CD8-positive, alpha-beta memory T cell (primary cell): Measurements from ENCODE around the gene CNTROB. TPM values are rescaled to one million over a fixed set of nuclear protein-coding genes. Genes with fewer than 3 reads are reported as not detected.
A peak's percentile ranks its signal among the peaks of the same experiment; 100 is the strongest.

Experiments used
- CTCF ChIA-PET: fragments of 350-600 bp; sonication (Branson Sonifier 250); formaldehyde crosslinking; loops from one replicate; lab custom pipeline; 2021; ENCODE audit warnings: antibody characterized with exemption; lab: Charles Lee
- POLR2A ChIA-PET: fragments of 350-600 bp; sonication (Branson Sonifier 250); formaldehyde crosslinking; loops from one replicate; lab custom pipeline; 2021; ENCODE audit warnings: antibody characterized with exemption; lab: Charles Lee
- DNase-seq, 5 donors: peaks; one replicate each; pipeline versions ENCODE4 v3.0.0 to v3.0.0-alpha.2; 2020 to 2022; ENCODE audit warnings: mixed read lengths in 1 of 5
- H3K27ac ChIP-seq: one replicate; pipeline ENCODE4 v1.7.0; 2013; ENCODE audit warnings: low read depth, mild to moderate bottlenecking, low read length, moderate library complexity
- H3K27me3 ChIP-seq: 2 replicates; pipeline ENCODE4 v1.7.0; 2013; ENCODE audit warnings: low read length, mild to moderate bottlenecking; ENCODE audit not compliant: insufficient read depth, poor library complexity, severe bottlenecking
- H3K36me3 ChIP-seq: 2 replicates; pipeline ENCODE4 v1.7.0; 2013; ENCODE audit warnings: mild to moderate bottlenecking, low read length, moderate library complexity; ENCODE audit not compliant: insufficient read depth
- H3K4me1 ChIP-seq: 2 replicates; pipeline ENCODE4 v1.7.0; 2013; ENCODE audit warnings: mild to moderate bottlenecking, low read length, moderate library complexity; ENCODE audit not compliant: insufficient read depth
- H3K4me3 ChIP-seq: 2 replicates; pipeline ENCODE4 v1.7.0; 2013; ENCODE audit warnings: mild to moderate bottlenecking, low read length
- H3K9me3 ChIP-seq: 2 replicates; pipeline ENCODE4 v1.7.0; 2013; ENCODE audit warnings: mild to moderate bottlenecking, low read length
- H3K27ac Mint-ChIP-seq, 8 donors: one replicate each; pipeline ENCODE4 v1.8.0; 2020 to 2021; ENCODE audit warnings: mixed read lengths in 8 of 8, mild to moderate bottlenecking in 6 of 8, inconsistent platforms in 3 of 8, moderate library complexity in 3 of 8
- H3K27me3 Mint-ChIP-seq, 2 donors: one replicate each; pipeline ENCODE4 v1.8.0; 2020 to 2021; ENCODE audit warnings: mixed read lengths in 2 of 2, mild to moderate bottlenecking in 1 of 2, moderate library complexity in 1 of 2
- H3K36me3 Mint-ChIP-seq, 3 donors: one replicate each; pipeline ENCODE4 v1.8.0; 2020 to 2021; ENCODE audit warnings: mixed read lengths in 3 of 3, inconsistent platforms in 1 of 3, mild to moderate bottlenecking in 1 of 3
- H3K4me1 Mint-ChIP-seq, 3 donors: one replicate each; pipeline ENCODE4 v1.8.0; 2020 to 2021; ENCODE audit warnings: mixed read lengths in 3 of 3, inconsistent platforms in 1 of 3, mild to moderate bottlenecking in 1 of 3
- H3K4me3 Mint-ChIP-seq, 7 donors: one replicate each; pipeline ENCODE4 v1.8.0; 2020 to 2021; ENCODE audit warnings: mixed read lengths in 7 of 7, mild to moderate bottlenecking in 6 of 7, moderate library complexity in 4 of 7, inconsistent platforms in 2 of 7
- H3K9me3 Mint-ChIP-seq, 5 donors: one replicate each; pipeline ENCODE4 v1.8.0; 2020 to 2022; ENCODE audit warnings: mixed read lengths in 5 of 5, mild to moderate bottlenecking in 3 of 5, moderate library complexity in 2 of 5, inconsistent platforms in 1 of 5
- polyA plus RNA-seq: library from polyadenylated mRNA; unstranded; fragments of 300-500 nt; fragmentation: Illumina TruSeq; gene quantifications from one replicate; pipeline ENCODE4 v1.2.3, GENCODE V29; 2021
- total RNA-seq, 2 experiments: library from RNA; stranded (reverse); gene quantifications; one replicate each; pipeline ENCODE4 v1.2.3, GENCODE V29; 2021

CNTROB gene
- total and polyA plus RNA-seq, 3 experiments from 2014 or later, result 12.0 to 46.8 (median 44.3) TPM

DNA sequence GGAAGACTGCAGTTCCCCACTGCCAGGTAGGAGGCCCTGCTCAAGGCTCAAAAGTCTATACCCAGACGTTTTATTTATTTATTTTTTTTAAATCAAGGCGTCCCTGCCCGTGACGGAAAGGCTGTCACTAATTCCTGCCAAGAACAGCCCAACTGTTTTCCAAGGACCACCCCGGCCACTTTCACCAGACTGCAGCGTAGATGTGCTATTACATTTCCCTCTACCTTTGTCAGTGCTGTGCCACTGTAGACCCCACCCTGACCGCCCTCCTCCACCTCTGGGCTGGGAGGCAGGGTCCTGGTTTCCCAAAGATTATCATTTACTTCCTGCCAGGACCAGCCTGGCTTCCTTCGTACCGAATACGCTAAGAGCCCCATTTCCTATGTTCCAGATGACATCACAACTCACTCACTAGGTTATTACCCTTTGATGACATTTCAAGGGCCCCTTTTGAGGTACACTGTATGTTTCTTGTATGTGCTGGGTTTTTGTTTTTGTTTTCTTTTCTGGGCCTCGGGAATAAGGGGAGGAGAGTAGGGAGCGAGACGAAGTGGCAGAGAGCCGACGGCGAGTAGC is 9.6 kb upstream of the CNTROB start:
- Mint-ChIP-seq H3K27ac (peak overlapping the region; percentile 83 to 96 (median 92)), H3K9me3 (no peaks in the 10 kb centered on the region), H3K27me3 (no peaks in the 10 kb centered on the region), H3K4me1 (peaks cover 15 to 22% (median 19%) of the 10 kb centered on the region in 3 donors), H3K36me3 (peaks cover 0 to 1% (median 1%) of the 10 kb centered on the region in 3 donors), H3K4me3 (peak overlapping the region; percentile 82 to 88 (median 86))
- CTCF ChIA-PET, result interaction anchor here (1.1 to 3.1 kb wide), 3 partner anchors 10 to 67 kb away, joined by 3 to 21 read pairs (median 9); partner anchors contain the start of genes CNTROB and TRAPPC1
- Histone ChIP-seq H3K36me3 (no peaks in the 10 kb centered on the region), H3K9me3 (no peaks in the 10 kb centered on the region), H3K27me3 (no peaks in the 10 kb centered on the region), H3K4me1 (peaks cover 14% of the 10 kb centered on the region), H3K27ac (peak overlapping the region; percentile 58), H3K4me3 (peak overlapping the region; percentile 77)
- POLR2A ChIA-PET, result interaction anchor here (0.6 kb wide), 1 partner anchor 885 kb away, joined by 3 read pairs; no protein-coding TSS in a partner anchor
- no peak for DNase-seq

DNA sequence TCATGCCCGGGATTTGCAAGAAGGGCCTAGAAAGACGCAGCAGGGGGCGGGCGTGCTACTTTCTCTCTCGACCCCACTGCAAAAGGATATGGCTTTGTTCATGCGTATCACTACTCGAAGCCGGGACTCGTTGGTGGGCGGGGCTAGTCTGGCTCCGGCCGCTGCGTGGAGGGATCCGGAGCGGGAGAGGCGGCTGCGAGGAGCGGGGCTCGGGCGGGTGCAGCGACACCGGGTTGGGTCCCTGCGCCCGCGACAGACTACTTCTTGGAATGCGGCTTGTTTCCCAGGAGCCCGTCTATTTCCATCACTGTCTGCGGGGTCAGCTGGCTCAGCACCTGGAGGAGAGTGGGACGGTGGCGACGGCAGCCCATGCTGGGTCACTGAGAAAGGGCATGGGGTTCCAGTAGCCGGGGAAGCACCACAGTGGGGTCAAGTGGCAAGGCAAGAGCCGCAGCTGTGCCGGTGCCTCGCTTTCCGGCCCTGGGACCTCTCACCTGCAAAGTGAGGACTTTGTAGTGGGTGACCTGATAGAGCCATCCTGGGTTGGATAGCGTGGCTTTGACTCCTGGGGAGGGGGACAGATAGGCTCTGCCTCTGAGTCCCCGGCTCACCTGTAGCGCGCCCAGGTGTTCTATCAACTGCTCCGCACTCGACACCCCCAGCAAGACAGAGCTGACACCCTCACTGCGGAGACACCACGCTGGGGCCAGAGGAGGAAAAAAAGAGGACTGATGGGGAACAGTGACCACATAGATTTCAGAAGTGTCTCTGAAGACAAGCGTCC is 9.0 kb upstream of the CNTROB start:
- no peaks in the 10 kb centered on the region for H3K9me3 Mint-ChIP-seq
- no peaks in the 10 kb centered on the region for H3K27me3 ChIP-seq
- ChIA-PET POLR2A (interaction anchor here (0.6 kb wide), 1 partner anchor 885 kb away, joined by 3 read pairs; no protein-coding TSS in a partner anchor), CTCF (interaction anchor here (0.7 to 3.1 kb wide), 5 partner anchors 9 to 66 kb away, joined by 3 to 21 read pairs (median 4); partner anchors contain the start of genes CNTROB and TRAPPC1)
- H3K4me3 ChIP-seq, result peak overlapping the region; percentile 77
- no peaks in the 10 kb centered on the region for H3K36me3 ChIP-seq
- DNase-seq, result peak; percentile 75 to 87 (median 77)
- peak overlapping the region; percentile 58 for H3K27ac ChIP-seq
- H3K9me3 ChIP-seq, result no peaks in the 10 kb centered on the region
- H3K4me1 Mint-ChIP-seq, result peaks cover 15 to 22% (median 21%) of the 10 kb centered on the region in 3 donors
- H3K27ac Mint-ChIP-seq, result peak overlapping the region; percentile 83 to 96 (median 92)
- H3K36me3 Mint-ChIP-seq, result peaks cover 0 to 4% (median 1%) of the 10 kb centered on the region in 3 donors
- H3K4me1 ChIP-seq, result peaks cover 14% of the 10 kb centered on the region
- H3K4me3 Mint-ChIP-seq, result peak overlapping the region; percentile 82 to 88 (median 86)
- no peaks in the 10 kb centered on the region for H3K27me3 Mint-ChIP-seq

DNA sequence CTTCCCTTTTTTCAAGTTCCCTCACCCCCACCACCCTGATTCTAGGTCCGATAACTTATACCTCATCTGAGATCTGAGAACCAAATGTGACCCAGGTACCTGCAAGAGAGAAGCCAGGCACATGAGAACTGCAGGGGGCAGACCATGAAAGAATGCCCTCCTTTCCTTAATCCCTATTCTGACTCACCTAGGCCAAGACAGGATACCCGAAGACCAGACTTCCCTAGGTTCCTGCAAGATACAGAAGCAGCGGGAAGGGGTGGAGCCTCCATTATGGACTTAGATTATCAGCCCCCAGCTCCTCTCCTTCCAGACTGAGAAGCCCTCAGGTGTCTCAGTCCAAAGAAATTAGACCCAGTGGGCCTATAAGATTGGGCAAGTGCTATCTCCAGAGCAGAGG is 4.4 kb upstream of the CNTROB start:
- Mint-ChIP-seq H3K27ac (peak overlapping the region in 2 of 8 donors; percentile 4 to 72), H3K9me3 (no peaks in the 10 kb centered on the region), H3K36me3 (peaks cover 0 to 16% (median 1%) of the 10 kb centered on the region in 3 donors), H3K27me3 (peaks cover 0 to 2% of the 10 kb centered on the region in 2 donors), H3K4me1 (peaks cover 33 to 42% (median 35%) of the 10 kb centered on the region in 3 donors), H3K4me3 (peak overlapping the region in 1 of 7 donors; percentile 53)
- peaks cover 28% of the 10 kb centered on the region for H3K4me1 ChIP-seq
- no peak overlapping the region for H3K27ac ChIP-seq
- H3K4me3 ChIP-seq, result no peak overlapping the region
- POLR2A ChIA-PET, result no interaction called here
- H3K36me3 ChIP-seq, result no peaks in the 10 kb centered on the region
- no peaks in the 10 kb centered on the region for H3K9me3 ChIP-seq
- H3K27me3 ChIP-seq, result no peaks in the 10 kb centered on the region
- CTCF ChIA-PET, result interaction anchor here (1.3 kb wide), 2 partner anchors 14 to 17 kb away, joined by 3 read pairs; no protein-coding TSS in a partner anchor
- DNase-seq, result no peak

DNA sequence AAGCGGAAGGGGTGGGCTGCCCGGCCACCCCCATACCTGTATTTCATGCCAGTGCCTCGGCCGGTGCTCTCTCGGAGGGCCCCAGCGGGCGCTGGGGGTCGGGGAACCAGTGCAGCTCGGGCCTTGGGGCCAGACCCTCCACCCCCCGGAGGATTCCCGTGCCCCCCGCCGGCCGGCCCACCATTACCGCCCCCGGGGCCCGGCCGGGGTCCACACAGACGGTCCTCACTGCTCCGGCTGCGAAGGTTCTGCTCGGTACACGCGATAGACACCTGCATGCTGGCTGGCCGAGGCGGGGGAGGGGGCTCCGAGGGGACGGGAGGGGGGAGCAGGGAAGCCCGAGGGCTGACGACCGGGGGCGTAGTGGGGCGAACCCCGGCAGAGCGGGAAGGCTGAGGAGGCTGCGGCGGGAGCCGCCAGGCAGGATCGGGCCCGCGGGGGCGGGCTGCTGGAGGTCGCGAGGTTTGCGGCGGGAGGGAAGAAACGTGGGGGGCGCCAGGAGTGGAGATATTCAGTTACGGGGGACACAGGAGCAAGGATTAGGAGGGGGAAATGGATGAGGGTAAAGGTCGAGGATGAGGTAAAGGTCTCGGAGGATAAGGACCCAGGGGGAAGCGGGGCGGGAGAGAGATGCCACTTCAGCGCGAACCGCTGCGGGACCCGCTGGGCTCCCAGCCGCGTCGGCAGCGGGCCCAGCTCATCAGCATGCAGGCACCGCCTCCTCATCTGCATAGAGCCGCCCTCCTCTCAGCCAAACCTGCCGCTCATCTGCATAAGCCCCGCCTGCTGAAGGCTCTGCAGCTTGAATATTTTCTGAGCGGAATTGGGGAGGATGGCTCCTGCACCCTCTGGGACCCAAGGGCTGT is 2.6 kb upstream of the CNTROB start, which contains the start of gene KCNAB3:
KCNAB3 (minus strand) TSS at position 699 of the 866 bp plus-strand sequence; CDS start at position 278, 421 bp downstream.
- H3K27me3 Mint-ChIP-seq, result peaks cover 0 to 2% of the 10 kb centered on the region in 2 donors
- DNase-seq, result peak; percentile 35 to 68 (median 38)
- Histone ChIP-seq H3K36me3 (peaks cover 5% of the 10 kb centered on the region), H3K4me3 (peak within 1 kb of the TSS; percentile 97), H3K9me3 (no peaks in the 10 kb centered on the region), H3K27ac (no peak within 1 kb of the TSS), H3K4me1 (peaks cover 34% of the 10 kb centered on the region), H3K27me3 (no peaks in the 10 kb centered on the region)
- CTCF ChIA-PET, result interaction anchor here (1.1 to 3.9 kb wide), 2 partner anchors 13 to 57 kb away, joined by 3 to 20 read pairs; partner anchors contain the start of gene RNF227
- H3K4me3 Mint-ChIP-seq, result peak within 1 kb of the TSS; percentile 88 to 99 (median 96)
- peaks cover 0 to 17% (median 1%) of the 10 kb centered on the region in 3 donors for H3K36me3 Mint-ChIP-seq
- H3K4me1 Mint-ChIP-seq, result peaks cover 42 to 48% (median 46%) of the 10 kb centered on the region in 3 donors
- POLR2A ChIA-PET, result interaction anchor here (0.7 kb wide), 1 partner anchor 76 kb away, joined by 6 read pairs; no protein-coding TSS in a partner anchor
- peak within 1 kb of the TSS in 7 of 8 donors; percentile 74 to 99 (median 98) for H3K27ac Mint-ChIP-seq
- no peaks in the 10 kb centered on the region for H3K9me3 Mint-ChIP-seq

DNA sequence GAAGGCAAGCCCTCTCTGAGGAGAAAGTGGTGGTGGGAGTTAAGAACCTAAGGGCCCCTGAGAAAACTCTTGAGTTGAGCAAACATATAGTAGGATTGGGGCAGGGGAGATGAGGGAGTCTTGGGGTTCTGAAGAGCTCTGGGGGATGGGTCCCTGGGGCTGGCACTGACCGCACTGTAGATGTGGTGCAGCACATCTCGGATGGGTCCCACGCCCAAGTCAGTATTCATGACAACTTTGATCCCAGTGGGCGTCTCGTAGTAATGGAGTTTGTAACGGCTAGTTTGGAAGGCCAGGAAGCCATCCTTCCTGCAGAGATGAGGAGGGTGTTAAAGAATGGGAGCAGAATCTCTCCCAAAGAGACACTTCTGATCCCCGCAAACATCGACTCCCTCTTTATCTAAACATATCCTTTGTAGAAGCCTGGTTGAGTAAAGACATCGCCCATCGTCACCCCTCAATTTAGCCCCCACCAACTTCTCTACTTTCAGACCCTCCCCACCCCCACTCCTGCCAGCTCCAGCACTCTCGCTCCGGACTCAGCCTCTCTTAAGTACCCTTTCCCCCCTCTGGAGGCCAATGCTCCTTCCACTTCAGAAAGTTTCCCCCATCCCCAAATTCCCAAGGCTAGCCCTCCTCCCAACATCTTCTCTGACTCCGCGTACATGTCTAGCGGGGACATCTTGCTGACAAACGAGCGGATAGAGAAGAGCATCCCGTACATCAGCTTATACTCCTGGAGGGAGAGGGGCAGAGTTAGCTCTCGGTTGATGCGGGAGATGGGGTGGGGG is 970 bp upstream of the CNTROB start:
- ChIA-PET POLR2A (interaction anchor here (0.6 to 3.2 kb wide), 3 partner anchors 15 to 86 kb away, joined by 3 to 15 read pairs (median 5); partner anchors contain the start of genes NAA38 and RNF227), CTCF (interaction anchor here (1.1 to 6.9 kb wide), 8 partner anchors 8 to 187 kb away, joined by 3 to 34 read pairs (median 4); partner anchors contain the start of gene RNF227)
- Mint-ChIP-seq H3K27ac (peak overlapping the region; percentile 74 to 99 (median 98)), H3K4me3 (peak overlapping the region; percentile 88 to 99 (median 96)), H3K27me3 (peaks cover 0 to 2% of the 10 kb centered on the region in 2 donors), H3K36me3 (peaks cover 0 to 29% (median 3%) of the 10 kb centered on the region in 3 donors), H3K9me3 (no peaks in the 10 kb centered on the region), H3K4me1 (peaks cover 43 to 57% (median 54%) of the 10 kb centered on the region in 3 donors)
- H3K36me3 ChIP-seq, result peaks cover 11% of the 10 kb centered on the region
- DNase-seq, result no peak
- H3K4me1 ChIP-seq, result peaks cover 34% of the 10 kb centered on the region
- peak overlapping the region; percentile 92 for H3K27ac ChIP-seq
- H3K27me3 ChIP-seq, result no peaks in the 10 kb centered on the region
- H3K9me3 ChIP-seq, result no peaks in the 10 kb centered on the region
- peak overlapping the region; percentile 97 for H3K4me3 ChIP-seq

DNA sequence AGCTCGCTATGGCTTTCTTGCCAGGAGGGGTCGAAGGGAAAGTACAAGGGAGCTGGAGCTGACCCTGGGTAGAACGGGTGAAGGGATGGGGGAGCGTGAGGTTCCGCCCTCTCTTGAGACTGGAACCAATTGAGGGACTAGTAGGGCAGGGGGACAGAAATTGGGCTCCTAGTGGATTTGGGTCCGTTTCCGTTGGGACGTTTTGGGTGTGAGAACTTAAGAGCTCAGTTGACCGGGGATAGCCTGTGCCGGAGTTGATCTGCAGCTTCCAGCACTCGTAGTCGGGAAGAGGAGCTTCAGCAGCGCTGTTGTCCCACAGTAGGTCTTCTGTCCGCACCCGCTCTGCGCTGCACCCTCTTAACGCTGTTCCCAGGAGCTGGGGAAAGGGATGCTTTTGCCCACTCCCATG is 481 bp downstream of the CNTROB start:
- Histone ChIP-seq H3K27ac (peak overlapping the region; percentile 92), H3K36me3 (peaks cover 11% of the 10 kb centered on the region), H3K4me3 (peak overlapping the region; percentile 97), H3K9me3 (no peaks in the 10 kb centered on the region), H3K27me3 (no peaks in the 10 kb centered on the region), H3K4me1 (peaks cover 34% of the 10 kb centered on the region)
- H3K27ac Mint-ChIP-seq, result peak overlapping the region; percentile 74 to 99 (median 98)
- ChIA-PET CTCF (interaction anchor here (0.8 to 6.9 kb wide), 12 partner anchors 9 to 189 kb away, joined by 3 to 34 read pairs (median 4); partner anchors contain the start of gene RNF227), POLR2A (interaction anchor here (1.0 to 3.2 kb wide), 4 partner anchors 16 to 98 kb away, joined by 3 to 15 read pairs (median 4); partner anchors contain the start of genes NAA38 and RNF227)
- peaks cover 43 to 60% (median 54%) of the 10 kb centered on the region in 3 donors for H3K4me1 Mint-ChIP-seq
- DNase-seq, result peak in 1 of 5 donors; percentile 10
- peaks cover 0 to 2% of the 10 kb centered on the region in 2 donors for H3K27me3 Mint-ChIP-seq
- peak overlapping the region; percentile 88 to 99 (median 96) for H3K4me3 Mint-ChIP-seq
- peaks cover 0 to 40% (median 10%) of the 10 kb centered on the region in 3 donors for H3K36me3 Mint-ChIP-seq
- no peaks in the 10 kb centered on the region for H3K9me3 Mint-ChIP-seq
